Erythroblast (primary cell): ENCODE measurements around the gene USP12.
"Not testable (repeated sequence)": the region's sequence is repeated elsewhere in the genome, so short reads cannot be mapped to it uniquely, and the experiment has no call there.

ENCODE experiments used
- GATA1 ChIP-seq: IDR thresholded peaks from 2 replicates; pipeline ENCODE4 v1.6.1; 2011; ENCODE audit warnings: low read depth, mild to moderate bottlenecking, control low read depth, low read length, moderate library complexity
- POLR2A ChIP-seq: IDR thresholded peaks from 2 replicates; pipeline ENCODE4 v1.6.1; 2011; ENCODE audit warnings: mild to moderate bottlenecking, low read length

GRCh38 chr13:27141159-27141558, 30.5 kb downstream of the USP12 start:
- not testable (repeated sequence) for TF ChIP-seq POLR2A, GATA1
